Placental epithelial cell (primary cell): Measurements from ENCODE around the gene COX14. TPM values are rescaled to one million over a fixed set of nuclear protein-coding genes. Genes with fewer than 3 reads are reported as not detected.

ENCODE experiments used
- total RNA-seq: library from RNA; depleted of rRNA; stranded (reverse); fragments of >200 nt; gene quantifications from 2 replicates; pipeline ENCODE4 v1.2.3, GENCODE V29; 2012

COX14 gene
- total RNA-seq: 25.9 and 28.0 TPM in 2 replicates

DNA sequence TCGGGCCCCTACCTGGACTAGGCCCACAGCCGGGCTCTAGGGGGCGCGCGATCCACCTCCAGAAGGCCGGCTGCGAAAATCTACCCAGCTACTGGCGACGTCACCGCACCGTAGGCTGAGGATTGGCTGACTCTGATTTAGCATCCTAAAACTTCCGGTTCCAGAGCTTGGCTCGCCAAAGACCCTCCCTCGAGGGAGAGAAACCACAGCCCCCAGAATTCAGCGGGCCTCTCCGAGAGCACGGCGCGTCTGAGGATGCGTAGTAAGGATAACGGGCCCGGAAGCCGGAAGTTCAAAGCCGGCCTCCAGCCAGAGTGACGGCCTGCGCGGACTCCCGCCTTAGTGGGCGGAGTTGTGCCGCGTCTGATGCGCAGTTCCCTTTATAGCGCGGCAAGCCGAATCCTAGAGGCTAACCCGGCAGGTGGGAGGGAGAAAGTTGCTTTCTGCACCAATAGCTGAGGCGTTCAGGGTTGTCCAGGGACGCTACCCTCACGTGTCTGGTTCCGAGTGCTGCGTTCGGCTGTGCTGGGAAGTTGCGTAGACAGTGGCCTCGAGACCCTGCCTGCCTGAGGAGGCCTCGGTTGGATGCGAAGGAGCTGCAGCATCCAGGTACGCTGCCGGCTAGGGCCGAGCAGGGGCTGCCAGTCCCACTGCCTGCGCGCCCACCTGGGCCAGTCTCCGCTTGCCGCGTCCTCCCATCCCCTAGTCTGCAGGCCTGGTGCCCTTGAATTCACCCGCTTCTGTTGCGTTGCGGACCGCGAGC is at the start of gene COX14:
TSS of gene COX14 (plus strand) at position 544 of the 763 bp plus-strand sequence. CDS start 7,808 bp downstream, outside the sequence.

DNA sequence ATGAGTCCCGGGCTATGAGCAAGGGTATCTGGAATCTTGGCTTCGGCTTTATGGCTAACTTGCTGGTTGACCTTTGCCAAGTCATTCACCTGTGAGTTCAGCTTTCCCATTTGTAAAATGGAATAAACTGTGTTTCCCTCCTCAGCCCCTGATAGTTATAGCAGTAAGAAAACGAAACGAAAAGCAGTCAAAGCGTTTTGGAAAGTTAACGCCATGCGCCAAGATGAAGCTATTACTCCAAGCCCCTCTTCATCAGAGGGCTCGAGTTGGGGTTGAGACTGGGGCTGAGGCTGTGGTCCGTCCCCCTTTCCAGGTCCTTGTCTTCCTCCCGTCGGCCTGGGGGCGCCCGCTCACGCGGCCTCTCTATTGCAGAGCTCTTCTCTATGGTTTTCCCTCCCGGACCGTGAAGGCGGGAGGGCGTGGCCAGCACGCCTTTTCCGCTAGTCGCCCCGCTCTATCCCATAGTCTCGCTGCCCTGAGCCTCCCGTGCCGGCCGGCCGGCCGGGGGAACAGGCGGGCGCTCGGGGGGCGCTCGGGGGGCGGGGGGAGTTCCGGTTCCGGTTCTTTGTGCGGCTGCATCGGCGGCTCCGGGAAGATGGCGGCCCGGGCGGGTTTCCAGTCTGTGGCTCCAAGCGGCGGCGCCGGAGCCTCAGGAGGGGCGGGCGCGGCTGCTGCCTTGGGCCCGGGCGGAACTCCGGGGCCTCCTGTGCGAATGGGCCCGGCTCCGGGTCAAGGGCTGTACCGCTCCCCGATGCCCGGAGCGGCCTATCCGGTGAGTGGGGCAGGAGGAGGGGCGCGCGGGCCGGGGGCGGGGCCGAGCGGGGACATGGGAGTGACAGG is 27.0 kb upstream of the COX14 start, which contains the start of gene SMARCD1:
TSS of gene SMARCD1 (plus strand) at position 568 of the 840 bp plus-strand sequence. CDS start at position 596, 28 bp downstream.

DNA sequence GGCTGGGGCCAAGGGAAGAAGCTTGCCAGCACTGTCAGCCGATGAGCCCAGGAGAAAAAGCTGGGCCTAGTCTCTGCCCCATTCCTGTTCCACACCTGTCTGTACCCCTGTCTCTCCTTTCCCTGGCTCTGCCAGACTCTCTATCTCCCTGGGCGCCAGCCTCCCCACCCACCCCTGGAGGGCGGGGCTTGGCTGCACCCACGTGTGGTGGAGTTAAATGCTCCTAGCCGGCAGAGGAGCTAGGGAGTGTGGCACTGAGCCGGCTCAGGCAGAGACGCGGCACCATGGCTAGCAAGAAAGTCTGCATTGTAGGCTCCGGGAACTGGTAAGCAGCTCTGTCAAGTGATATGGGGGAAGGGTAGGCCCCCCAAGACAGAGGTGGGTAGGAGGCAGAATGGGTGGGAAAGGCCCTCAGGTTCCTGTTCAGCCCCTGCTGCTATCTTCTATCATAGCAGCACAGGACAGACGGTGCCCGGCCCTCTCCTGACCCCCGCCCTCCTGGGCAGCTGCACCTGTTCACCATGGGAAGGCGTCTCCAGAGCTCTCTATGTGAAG is 8.2 kb upstream of the COX14 start, which contains the start of gene GPD1:
TSS of gene GPD1 (plus strand) at position 242 of the 555 bp plus-strand sequence. CDS start at position 285, 43 bp downstream.

DNA sequence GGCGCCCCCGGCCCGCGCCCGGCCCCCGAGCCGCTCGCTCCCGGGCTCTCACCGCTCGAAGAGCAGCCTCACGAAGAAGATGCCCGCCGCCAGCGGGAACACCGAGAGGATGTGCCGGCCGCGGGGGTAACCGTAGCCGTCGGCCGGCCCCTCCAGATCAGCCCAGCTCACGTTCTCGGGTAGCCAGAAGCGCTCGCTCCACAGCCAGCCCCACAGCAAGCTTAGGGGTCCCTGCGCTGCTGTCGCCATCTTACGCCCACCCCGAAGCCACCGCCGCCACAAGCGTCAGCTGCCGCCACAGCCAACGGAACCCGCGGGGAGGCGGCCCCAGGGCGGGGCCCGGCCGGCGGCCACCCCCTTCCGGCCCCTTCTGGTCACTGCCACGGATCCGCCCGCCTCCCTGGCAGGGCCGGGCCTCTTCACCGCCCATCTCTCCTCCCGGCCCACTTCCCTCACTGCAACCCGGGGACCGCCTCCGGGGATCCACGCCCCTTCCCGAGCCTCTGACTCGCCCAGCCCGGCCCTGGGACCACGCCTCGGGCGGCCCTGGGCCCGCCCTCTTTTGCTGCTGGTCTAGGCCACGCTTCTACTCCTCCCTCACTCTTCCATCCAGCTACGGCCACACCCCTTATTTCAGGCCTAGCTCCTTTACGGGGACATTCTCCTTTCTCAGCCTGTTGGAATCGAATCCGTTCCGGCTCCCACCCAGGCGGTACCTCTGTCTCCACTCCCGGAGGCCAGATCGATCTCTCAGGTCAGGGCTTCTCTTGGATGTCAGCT is 55.2 kb downstream of the COX14 start, which contains the start of gene CERS5:
TSS of gene CERS5 (minus strand) at position 321 of the 780 bp plus-strand sequence. CDS start at position 249, 72 bp downstream.

Other genes with a start within 250 kb of the COX14 start
- under 0.01 TPM in 2 replicates for gene FAIM2, start 208.3 kb upstream of the COX14 start, total RNA-seq
- not detected in 2 replicates for gene AQP2, start 161.5 kb upstream of the COX14 start, total RNA-seq
- gene AQP5, start 150.4 kb upstream of the COX14 start, total RNA-seq: not detected in 2 replicates
- gene AQP6, start 139.3 kb upstream of the COX14 start, total RNA-seq: not detected in 2 replicates
- 27.9 and 39.0 TPM in 2 replicates for gene RACGAP1, start 86.7 kb upstream of the COX14 start, total RNA-seq
- gene ASIC1, start 54.6 kb upstream of the COX14 start, total RNA-seq: 0.65 and 1.2 TPM in 2 replicates
- 55.7 and 95.2 TPM in 2 replicates for gene SMARCD1, start 26.9 kb upstream of the COX14 start, total RNA-seq
- 1.2 TPM in 1 of 2 replicates, not detected in the other for gene GPD1, start 8.2 kb upstream of the COX14 start, total RNA-seq
- 28.3 and 35.1 TPM in 2 replicates for gene CERS5, start 55.1 kb downstream of the COX14 start, total RNA-seq
- gene LIMA1, start 171.3 kb downstream of the COX14 start, total RNA-seq: 139 and 360 TPM in 2 replicates